ENCODE data around the gene SNAP25. TPM values are rescaled to one million over a fixed set of nuclear protein-coding genes. Genes with fewer than 3 reads are reported as not detected.
A peak's percentile ranks its signal among the peaks of the same experiment; 100 is the strongest.

Gene SNAP25
- total RNA-seq, 1 experiment from 2014 or later = not detected

DNA sequence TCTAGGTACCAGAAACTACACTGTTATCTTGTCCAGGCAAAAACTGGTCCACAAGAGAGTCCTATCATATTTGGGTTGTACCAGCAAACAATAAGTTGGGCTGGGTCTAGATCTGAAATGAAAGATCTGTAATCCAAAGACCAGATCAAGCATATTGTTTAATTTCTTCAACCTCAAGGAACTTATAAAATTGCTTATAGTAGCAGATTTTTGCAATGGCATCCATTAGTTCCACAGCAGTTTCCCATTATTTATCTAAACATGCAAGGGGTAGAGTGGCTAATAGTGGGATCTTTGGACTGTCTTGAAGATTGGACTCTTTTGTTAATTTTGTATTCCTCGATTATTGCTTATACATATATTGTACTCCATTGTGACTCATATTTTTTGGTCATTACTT, 40.5 kb upstream of the SNAP25 start:
- no peaks in the 10 kb centered on the region for H3K79me2 ChIP-seq (ENCODE audit: low read length)
- H3K27ac ChIP-seq (ENCODE audit: low read length) = no peak overlapping the region
- no peaks in the 10 kb centered on the region for H3K9me3 ChIP-seq (ENCODE audit: low read length)
- no peaks in the 10 kb centered on the region for H3K9me2 ChIP-seq (replicated peaks; ENCODE audit: insufficient read depth, low read length)
- H3K4me2 ChIP-seq (ENCODE audit: low read depth, low read length, poor library complexity, severe bottlenecking) = no peak overlapping the region
- H2AFZ ChIP-seq (ENCODE audit: low read length) = no peak overlapping the region
- no peaks in the 10 kb centered on the region for H3K27me3 ChIP-seq (ENCODE audit: low read length)
- no peaks in the 10 kb centered on the region for H3K36me3 ChIP-seq (ENCODE audit: insufficient read depth, low read length)
- H3K4me1 ChIP-seq (ENCODE audit: low read length) = no peaks in the 10 kb centered on the region
- no peaks in the 10 kb centered on the region for H4K20me1 ChIP-seq (ENCODE audit: insufficient read depth, low read depth, low read length)
- H3K9ac ChIP-seq (ENCODE audit: low read length) = no peak overlapping the region
- no peak for DNase-seq
- H3K4me3 ChIP-seq (ENCODE audit: low read length) = no peak overlapping the region

DNA sequence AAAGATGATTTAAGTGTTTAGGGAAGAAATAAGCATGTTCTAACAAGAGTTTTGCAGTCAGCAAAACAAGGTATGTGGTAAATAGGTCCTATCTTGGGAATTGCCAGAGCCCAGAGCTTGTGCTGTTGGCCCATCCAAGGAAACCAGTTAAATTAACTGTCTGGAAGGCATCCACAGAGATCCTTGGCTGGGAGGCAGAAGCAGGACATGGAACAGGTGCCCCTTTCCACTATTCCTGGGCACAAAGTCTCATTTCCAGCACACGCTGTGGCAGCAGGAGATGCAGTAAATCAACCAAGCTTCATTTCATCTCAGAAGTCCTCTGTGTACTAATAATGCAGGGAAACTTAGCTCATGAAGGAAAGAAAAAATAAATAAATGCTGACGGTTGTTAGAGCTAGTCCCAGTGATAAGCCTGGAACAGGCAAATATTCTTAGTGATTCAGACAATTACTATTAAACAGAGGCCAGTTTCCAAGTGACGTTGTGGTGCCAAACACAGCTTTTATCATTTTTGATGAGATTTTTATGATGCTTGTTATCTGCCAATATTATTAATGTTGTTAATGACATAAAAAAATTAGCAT, 39.8 kb upstream of the SNAP25 start:
- H3K36me3 ChIP-seq (ENCODE audit: insufficient read depth, low read length) = no peaks in the 10 kb centered on the region
- H3K4me1 ChIP-seq (ENCODE audit: low read length) = no peaks in the 10 kb centered on the region
- no peaks in the 10 kb centered on the region for H3K79me2 ChIP-seq (ENCODE audit: low read length)
- H3K9ac ChIP-seq (ENCODE audit: low read length) = no peak overlapping the region
- H3K4me2 ChIP-seq (ENCODE audit: low read depth, low read length, poor library complexity, severe bottlenecking) = no peak overlapping the region
- no peaks in the 10 kb centered on the region for H3K9me3 ChIP-seq (ENCODE audit: low read length)
- H3K27ac ChIP-seq (ENCODE audit: low read length) = no peak overlapping the region
- no peak overlapping the region for H2AFZ ChIP-seq (ENCODE audit: low read length)
- no peaks in the 10 kb centered on the region for H3K9me2 ChIP-seq (replicated peaks; ENCODE audit: insufficient read depth, low read length)
- no peak for DNase-seq
- no peaks in the 10 kb centered on the region for H3K27me3 ChIP-seq (ENCODE audit: low read length)
- H4K20me1 ChIP-seq (ENCODE audit: insufficient read depth, low read depth, low read length) = no peaks in the 10 kb centered on the region
- H3K4me3 ChIP-seq (ENCODE audit: low read length) = no peak overlapping the region

DNA sequence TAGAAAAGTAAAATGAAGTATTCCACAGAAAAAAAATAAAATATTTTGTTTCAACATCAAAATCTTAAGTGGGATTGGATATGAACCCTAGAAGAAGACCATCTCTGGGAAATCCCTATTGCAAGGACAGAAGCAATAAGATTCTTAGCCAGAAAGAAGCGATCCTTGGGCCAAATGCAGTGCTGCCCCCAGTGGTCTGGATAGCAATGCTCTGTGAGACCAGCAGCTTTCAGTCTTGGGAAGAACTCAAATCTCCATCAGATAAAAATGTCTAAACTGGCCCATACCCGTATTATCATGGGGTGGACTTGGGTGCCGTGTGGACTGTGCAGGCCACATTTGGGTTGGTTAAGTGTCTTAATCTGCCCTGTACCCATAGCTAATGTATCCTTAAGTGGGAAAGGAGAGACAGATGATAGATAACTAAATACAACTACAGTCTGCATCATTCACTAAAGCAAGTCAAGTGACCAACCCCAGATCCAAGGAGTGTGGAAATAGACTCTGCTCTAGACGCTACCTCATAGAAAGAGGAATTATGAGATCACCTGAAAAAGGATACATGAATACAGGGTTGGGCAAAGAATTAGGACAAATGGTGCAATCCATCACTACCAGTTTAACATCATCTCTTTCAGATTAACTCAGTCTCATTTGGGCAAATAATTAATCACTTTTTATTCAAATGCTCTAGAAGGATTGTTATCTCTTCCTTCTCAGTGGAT, 38.9 kb upstream of the SNAP25 start:
- H3K27me3 ChIP-seq (ENCODE audit: low read length) = no peaks in the 10 kb centered on the region
- H3K27ac ChIP-seq (ENCODE audit: low read length) = no peak overlapping the region
- no peak overlapping the region for H3K4me3 ChIP-seq (ENCODE audit: low read length)
- no peak overlapping the region for H2AFZ ChIP-seq (ENCODE audit: low read length)
- no peaks in the 10 kb centered on the region for H3K9me2 ChIP-seq (replicated peaks; ENCODE audit: insufficient read depth, low read length)
- no peaks in the 10 kb centered on the region for H3K36me3 ChIP-seq (ENCODE audit: insufficient read depth, low read length)
- H3K9me3 ChIP-seq (ENCODE audit: low read length) = no peaks in the 10 kb centered on the region
- peak; percentile 65 for DNase-seq
- no peaks in the 10 kb centered on the region for H4K20me1 ChIP-seq (ENCODE audit: insufficient read depth, low read depth, low read length)
- no peak overlapping the region for H3K9ac ChIP-seq (ENCODE audit: low read length)
- H3K79me2 ChIP-seq (ENCODE audit: low read length) = no peaks in the 10 kb centered on the region
- no peaks in the 10 kb centered on the region for H3K4me1 ChIP-seq (ENCODE audit: low read length)
- no peak overlapping the region for H3K4me2 ChIP-seq (ENCODE audit: low read depth, low read length, poor library complexity, severe bottlenecking)

DNA sequence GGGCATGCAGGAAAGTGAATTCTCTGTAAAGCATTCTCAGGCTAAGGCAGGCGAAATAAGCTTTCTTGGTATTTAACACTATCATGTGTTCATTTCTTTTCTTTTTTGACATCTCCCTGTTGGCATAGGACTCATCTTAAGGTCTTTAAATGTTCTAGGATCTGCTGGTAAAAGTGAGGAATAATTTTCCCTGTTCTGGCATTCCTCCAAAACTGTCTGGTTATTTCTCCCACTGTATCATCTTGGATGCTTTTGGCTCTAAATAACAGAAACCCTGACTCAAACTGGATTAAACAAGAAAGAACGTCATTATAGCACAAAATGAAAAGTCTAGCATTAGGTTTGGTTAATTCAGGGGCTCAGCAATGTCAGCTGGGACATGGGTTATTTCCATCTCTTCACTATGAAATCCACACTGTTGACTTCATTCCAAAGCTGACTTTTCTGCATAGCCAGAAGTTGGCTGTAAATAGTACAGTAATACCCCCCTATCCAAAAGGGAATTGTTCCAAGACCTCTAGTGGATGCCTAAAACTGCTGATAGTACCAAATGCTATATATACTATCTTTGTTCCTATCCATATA, 37.9 kb upstream of the SNAP25 start:
- no peak for DNase-seq

DNA sequence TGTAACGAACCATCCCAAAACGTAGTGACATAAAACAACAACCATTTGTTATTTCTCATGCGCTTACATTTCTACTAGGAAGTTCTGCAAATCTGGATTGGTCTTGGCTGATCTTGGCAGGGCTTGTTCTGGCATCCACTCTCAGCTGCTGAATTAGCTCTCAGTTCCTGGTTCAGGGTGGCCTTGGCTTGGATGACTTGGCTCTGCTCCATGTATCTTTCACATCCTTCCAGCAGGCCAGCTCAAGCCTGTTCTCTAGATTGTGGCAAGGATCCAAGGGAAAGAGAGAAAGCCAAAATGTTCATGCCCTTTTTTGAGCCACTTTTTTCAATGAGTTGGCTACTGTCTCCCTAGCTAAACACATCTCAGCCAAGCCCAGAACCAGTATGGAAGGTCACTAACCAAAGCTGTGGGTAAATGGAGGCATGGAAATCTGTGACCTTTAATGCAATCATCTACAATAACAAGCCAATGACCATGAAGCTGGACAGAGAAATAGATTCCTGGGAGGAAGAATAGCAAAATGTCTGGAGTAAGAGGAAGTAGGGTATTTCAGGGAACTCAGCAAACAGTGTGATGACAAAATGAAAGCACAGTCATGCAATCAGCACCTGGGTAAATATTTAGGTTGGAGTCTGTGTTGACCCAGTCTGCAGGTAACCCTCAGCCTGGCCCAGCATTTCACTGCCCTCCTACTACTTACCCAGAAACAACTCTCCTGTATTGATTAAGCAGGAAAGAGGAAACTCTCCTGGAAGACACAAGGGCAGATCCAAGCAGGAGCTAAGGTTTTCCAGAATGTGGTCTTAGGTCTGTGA, 32.7 kb upstream of the SNAP25 start:
- Histone ChIP-seq H3K9me3 (ENCODE audit: low read length) (no peaks in the 10 kb centered on the region), H3K4me2 (ENCODE audit: low read depth, low read length, poor library complexity, severe bottlenecking) (no peak overlapping the region), H3K79me2 (ENCODE audit: low read length) (no peaks in the 10 kb centered on the region), H2AFZ (ENCODE audit: low read length) (no peak overlapping the region), H4K20me1 (ENCODE audit: insufficient read depth, low read depth, low read length) (no peaks in the 10 kb centered on the region), H3K9ac (ENCODE audit: low read length) (no peak overlapping the region), H3K4me1 (ENCODE audit: low read length) (no peaks in the 10 kb centered on the region), H3K4me3 (ENCODE audit: low read length) (no peak overlapping the region), H3K36me3 (ENCODE audit: insufficient read depth, low read length) (no peaks in the 10 kb centered on the region), H3K27me3 (ENCODE audit: low read length) (no peaks in the 10 kb centered on the region), H3K27ac (ENCODE audit: low read length) (no peak overlapping the region), H3K9me2 (replicated peaks; ENCODE audit: insufficient read depth, low read length) (no peaks in the 10 kb centered on the region)
- no peak for DNase-seq

More for the DNA sequence above, 37.9 kb upstream of the SNAP25 start:
- no peaks in the 10 kb centered on the region for H4K20me1 ChIP-seq (ENCODE audit: insufficient read depth, low read depth, low read length)
- no peaks in the 10 kb centered on the region for H3K36me3 ChIP-seq (ENCODE audit: insufficient read depth, low read length)
- H3K79me2 ChIP-seq (ENCODE audit: low read length) = no peaks in the 10 kb centered on the region
- H3K4me3 ChIP-seq (ENCODE audit: low read length) = no peak overlapping the region
- no peaks in the 10 kb centered on the region for H3K9me3 ChIP-seq (ENCODE audit: low read length)
- H3K27ac ChIP-seq (ENCODE audit: low read length) = no peak overlapping the region
- no peaks in the 10 kb centered on the region for H3K4me1 ChIP-seq (ENCODE audit: low read length)
- H3K9me2 ChIP-seq (replicated peaks; ENCODE audit: insufficient read depth, low read length) = no peaks in the 10 kb centered on the region
- H3K27me3 ChIP-seq (ENCODE audit: low read length) = no peaks in the 10 kb centered on the region
- no peak overlapping the region for H3K4me2 ChIP-seq (ENCODE audit: low read depth, low read length, poor library complexity, severe bottlenecking)
- H3K9ac ChIP-seq (ENCODE audit: low read length) = no peak overlapping the region
- H2AFZ ChIP-seq (ENCODE audit: low read length) = no peak overlapping the region

DNA sequence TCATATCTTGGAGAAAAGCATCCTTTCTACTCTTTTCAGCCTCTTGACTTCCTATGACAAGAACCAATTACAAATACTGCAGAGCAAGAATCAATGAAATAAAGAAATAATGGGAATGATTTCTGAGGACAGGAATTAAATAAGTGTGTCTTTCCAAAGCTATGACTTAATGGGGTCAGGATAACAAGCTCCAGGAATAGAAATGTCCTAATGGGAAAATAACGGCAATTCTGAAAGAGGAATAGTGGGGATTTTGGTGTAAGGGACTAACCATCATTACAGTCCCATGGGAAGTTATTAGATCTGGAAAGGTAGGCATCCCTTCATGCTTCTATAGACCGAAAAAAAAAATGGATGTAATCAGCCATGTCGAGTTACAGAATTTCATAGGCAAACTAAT, 28.2 kb upstream of the SNAP25 start:
- H3K9me2 ChIP-seq (replicated peaks; ENCODE audit: insufficient read depth, low read length) = no peaks in the 10 kb centered on the region
- H3K27ac ChIP-seq (ENCODE audit: low read length) = no peak overlapping the region
- H3K9me3 ChIP-seq (ENCODE audit: low read length) = no peaks in the 10 kb centered on the region
- no peaks in the 10 kb centered on the region for H3K4me1 ChIP-seq (ENCODE audit: low read length)
- H3K79me2 ChIP-seq (ENCODE audit: low read length) = no peaks in the 10 kb centered on the region
- no peak overlapping the region for H3K4me3 ChIP-seq (ENCODE audit: low read length)
- no peak overlapping the region for H3K9ac ChIP-seq (ENCODE audit: low read length)
- no peaks in the 10 kb centered on the region for H3K36me3 ChIP-seq (ENCODE audit: insufficient read depth, low read length)
- H4K20me1 ChIP-seq (ENCODE audit: insufficient read depth, low read depth, low read length) = no peaks in the 10 kb centered on the region
- H3K4me2 ChIP-seq (ENCODE audit: low read depth, low read length, poor library complexity, severe bottlenecking) = no peak overlapping the region
- no peak for DNase-seq
- no peaks in the 10 kb centered on the region for H3K27me3 ChIP-seq (ENCODE audit: low read length)
- no peak overlapping the region for H2AFZ ChIP-seq (ENCODE audit: low read length)

DNA sequence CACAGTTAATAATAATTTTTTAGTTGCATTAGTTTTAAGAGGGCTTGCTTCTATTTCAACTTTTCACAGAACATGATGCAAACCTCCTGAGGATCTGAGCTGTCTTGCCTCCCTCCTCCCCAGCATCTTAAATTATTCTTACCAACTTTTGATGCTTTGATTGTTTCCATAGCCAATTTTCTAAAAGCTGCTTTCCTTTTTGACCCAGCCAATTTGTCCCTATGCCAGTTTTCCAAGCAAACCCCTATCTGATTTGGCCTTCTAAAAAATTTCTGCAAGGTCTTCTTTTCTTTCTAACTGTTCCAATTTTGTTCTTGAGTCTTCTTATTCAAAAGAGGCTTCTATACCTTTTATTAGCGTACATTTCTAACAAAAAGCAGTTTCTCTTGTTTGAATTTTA, 26.5 kb upstream of the SNAP25 start:
- H3K4me2 ChIP-seq (ENCODE audit: low read depth, low read length, poor library complexity, severe bottlenecking) = no peak overlapping the region
- DNase-seq = no peak
- H4K20me1 ChIP-seq (ENCODE audit: insufficient read depth, low read depth, low read length) = no peaks in the 10 kb centered on the region
- no peaks in the 10 kb centered on the region for H3K79me2 ChIP-seq (ENCODE audit: low read length)
- H3K4me1 ChIP-seq (ENCODE audit: low read length) = no peaks in the 10 kb centered on the region
- no peaks in the 10 kb centered on the region for H3K27me3 ChIP-seq (ENCODE audit: low read length)
- no peak overlapping the region for H3K9ac ChIP-seq (ENCODE audit: low read length)
- no peaks in the 10 kb centered on the region for H3K9me2 ChIP-seq (replicated peaks; ENCODE audit: insufficient read depth, low read length)
- no peak overlapping the region for H3K27ac ChIP-seq (ENCODE audit: low read length)
- no peaks in the 10 kb centered on the region for H3K36me3 ChIP-seq (ENCODE audit: insufficient read depth, low read length)
- H3K9me3 ChIP-seq (ENCODE audit: low read length) = no peaks in the 10 kb centered on the region
- H3K4me3 ChIP-seq (ENCODE audit: low read length) = no peak overlapping the region
- no peak overlapping the region for H2AFZ ChIP-seq (ENCODE audit: low read length)

DNA sequence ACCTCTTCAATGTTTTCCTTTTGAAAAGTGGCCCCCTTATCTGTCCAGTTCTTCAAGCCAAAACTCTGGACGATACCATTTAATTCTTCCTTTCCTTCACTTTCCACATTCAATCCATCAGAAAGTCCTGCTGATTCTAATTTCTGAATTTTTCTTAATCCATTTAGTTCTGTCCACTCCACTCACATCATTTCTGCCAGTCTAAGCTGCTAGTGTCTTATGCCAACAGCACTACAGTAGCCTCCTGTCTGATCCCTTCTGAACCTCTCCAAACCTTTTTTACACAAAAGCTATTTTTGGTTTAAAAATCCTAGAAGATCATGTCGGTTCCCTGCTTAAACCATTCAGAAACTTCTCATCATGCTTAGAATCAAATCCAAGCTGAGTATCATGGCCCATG, 24.5 kb upstream of the SNAP25 start:
- H3K9ac ChIP-seq (ENCODE audit: low read length) = no peak overlapping the region
- H3K4me3 ChIP-seq (ENCODE audit: low read length) = no peak overlapping the region
- no peaks in the 10 kb centered on the region for H4K20me1 ChIP-seq (ENCODE audit: insufficient read depth, low read depth, low read length)
- H3K79me2 ChIP-seq (ENCODE audit: low read length) = no peaks in the 10 kb centered on the region
- no peaks in the 10 kb centered on the region for H3K27me3 ChIP-seq (ENCODE audit: low read length)
- no peak overlapping the region for H3K4me2 ChIP-seq (ENCODE audit: low read depth, low read length, poor library complexity, severe bottlenecking)
- no peaks in the 10 kb centered on the region for H3K9me2 ChIP-seq (replicated peaks; ENCODE audit: insufficient read depth, low read length)
- no peak overlapping the region for H2AFZ ChIP-seq (ENCODE audit: low read length)
- H3K27ac ChIP-seq (ENCODE audit: low read length) = no peak overlapping the region
- no peak for DNase-seq
- H3K4me1 ChIP-seq (ENCODE audit: low read length) = no peaks in the 10 kb centered on the region
- no peaks in the 10 kb centered on the region for H3K9me3 ChIP-seq (ENCODE audit: low read length)
- no peaks in the 10 kb centered on the region for H3K36me3 ChIP-seq (ENCODE audit: insufficient read depth, low read length)
